Measurements from ENCODE around the gene C12orf56.

DNA sequence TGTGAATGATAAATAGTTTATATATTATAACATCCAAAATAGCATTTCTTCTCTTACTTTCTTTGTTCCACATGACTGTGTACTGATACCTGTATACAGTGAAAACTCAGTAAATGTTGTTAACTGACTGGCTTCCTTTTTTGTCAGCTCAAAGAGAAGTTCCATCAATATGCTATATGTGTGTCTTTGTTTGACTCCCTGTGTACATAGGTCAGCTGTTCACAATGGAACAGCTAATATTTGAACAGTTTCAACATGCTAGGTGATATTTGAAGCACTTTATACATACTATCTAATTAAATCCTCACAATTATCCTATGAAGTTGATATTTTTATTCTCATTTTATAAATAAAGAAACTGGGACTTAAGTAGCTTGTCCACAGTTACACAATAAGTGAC lies 153.2 kb downstream of the C12orf56 start:
- TF ChIP-seq, protein P1, sequence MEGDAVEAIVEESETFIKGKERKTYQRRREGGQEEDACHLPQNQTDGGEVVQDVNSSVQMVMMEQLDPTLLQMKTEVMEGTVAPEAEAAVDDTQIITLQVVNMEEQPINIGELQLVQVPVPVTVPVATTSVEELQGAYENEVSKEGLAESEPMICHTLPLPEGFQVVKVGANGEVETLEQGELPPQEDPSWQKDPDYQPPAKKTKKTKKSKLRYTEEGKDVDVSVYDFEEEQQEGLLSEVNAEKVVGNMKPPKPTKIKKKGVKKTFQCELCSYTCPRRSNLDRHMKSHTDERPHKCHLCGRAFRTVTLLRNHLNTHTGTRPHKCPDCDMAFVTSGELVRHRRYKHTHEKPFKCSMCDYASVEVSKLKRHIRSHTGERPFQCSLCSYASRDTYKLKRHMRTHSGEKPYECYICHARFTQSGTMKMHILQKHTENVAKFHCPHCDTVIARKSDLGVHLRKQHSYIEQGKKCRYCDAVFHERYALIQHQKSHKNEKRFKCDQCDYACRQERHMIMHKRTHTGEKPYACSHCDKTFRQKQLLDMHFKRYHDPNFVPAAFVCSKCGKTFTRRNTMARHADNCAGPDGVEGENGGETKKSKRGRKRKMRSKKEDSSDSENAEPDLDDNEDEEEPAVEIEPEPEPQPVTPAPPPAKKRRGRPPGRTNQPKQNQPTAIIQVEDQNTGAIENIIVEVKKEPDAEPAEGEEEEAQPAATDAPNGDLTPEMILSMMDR (IDR thresholded peaks at IDR 0.05), result no peak
- no peak for TF ChIP-seq EP300 (IDR thresholded peaks at IDR 0.05)
